Measurements from ENCODE around the gene ING5.

Gene ING5

DNA sequence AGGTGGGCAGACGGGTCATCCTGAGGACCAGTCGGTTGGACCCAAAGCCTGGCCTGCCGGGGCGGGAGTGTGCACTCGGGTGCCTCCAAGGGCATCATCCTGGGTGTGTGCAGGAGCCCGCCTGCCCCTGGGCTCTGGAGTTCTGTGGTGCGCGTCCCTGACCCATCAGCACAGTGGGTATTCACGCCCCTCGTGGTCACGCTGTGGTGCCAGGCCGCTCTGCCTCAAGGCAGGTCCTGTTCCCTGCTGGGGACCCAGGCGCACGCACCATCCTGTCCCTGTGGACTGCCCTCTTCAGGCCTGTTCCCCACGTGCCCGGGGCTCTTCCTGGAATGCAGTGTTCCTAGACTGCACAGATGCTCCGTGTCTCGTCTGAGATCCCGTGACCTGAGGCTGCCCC, 18.3 kb downstream of the ING5 start:
- no peak for DNase-seq

DNA sequence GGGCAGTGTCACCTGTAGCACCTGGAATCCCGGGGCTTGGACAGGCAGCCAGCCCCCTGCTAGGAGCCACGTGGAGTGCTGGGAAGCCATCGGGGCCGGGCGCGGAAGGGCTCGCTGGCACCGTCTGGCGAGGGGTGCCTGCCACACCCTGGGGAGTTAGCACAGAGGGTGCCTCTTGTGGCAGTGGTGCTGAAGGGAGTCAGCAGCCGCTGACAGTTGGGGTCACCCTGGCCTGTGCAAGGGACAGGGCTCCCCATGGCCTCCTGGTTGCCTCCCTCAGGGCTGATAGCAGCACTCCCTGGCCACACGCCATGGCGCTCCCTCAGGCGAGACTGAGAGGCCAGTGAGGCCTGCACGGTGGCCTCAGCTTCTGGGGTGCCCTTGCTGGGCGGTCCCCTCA, 18.7 kb downstream of the ING5 start:
- DNase-seq = no peak

DNA sequence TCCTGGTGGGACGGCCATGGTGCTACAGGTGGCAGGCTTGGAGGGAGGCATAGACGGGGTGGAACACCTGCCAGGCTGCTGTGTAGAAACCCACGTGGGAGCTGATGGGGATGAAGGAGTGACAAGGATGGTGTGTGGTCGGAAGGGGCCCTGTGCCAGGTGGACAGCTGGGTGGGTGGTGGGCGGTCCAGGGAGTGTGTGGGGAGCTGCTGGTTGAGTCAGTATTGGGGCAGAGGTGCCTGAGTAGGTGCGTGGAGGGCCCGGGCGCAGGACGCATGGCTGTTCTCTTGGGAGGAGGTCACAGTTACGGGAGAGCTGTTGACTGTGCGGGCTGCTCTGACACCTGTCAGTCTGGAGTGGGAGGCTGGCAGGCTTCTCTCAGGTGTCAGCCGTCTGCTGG, 20.0 kb downstream of the ING5 start:
- DNase-seq = no peak

DNA sequence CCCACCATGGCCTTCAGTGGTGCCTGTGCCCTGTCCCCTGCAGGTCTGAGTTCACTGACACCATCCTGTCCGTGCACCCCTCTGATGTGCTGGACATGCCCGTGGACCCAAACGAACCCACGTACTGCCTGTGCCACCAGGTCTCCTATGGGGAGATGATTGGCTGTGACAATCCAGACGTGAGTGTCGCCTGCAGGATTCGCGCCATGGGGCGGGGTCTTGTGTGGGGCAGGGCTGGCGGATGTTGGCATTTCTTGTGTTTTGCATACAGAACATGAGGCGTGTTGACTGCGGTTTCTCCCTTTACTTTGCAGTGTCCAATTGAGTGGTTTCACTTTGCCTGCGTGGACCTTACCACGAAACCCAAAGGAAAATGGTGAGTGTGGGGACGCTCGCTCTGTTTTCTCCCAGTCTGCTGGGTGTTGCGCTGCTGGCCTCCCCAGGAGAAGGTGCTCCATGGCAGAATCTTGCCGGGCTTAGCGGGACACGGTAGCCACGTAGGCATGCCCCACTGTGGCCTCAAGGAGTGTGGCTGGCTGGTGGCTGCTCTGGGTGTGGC, 21.1 kb downstream of the ING5 start:
- DNase-seq = no peak

DNA sequence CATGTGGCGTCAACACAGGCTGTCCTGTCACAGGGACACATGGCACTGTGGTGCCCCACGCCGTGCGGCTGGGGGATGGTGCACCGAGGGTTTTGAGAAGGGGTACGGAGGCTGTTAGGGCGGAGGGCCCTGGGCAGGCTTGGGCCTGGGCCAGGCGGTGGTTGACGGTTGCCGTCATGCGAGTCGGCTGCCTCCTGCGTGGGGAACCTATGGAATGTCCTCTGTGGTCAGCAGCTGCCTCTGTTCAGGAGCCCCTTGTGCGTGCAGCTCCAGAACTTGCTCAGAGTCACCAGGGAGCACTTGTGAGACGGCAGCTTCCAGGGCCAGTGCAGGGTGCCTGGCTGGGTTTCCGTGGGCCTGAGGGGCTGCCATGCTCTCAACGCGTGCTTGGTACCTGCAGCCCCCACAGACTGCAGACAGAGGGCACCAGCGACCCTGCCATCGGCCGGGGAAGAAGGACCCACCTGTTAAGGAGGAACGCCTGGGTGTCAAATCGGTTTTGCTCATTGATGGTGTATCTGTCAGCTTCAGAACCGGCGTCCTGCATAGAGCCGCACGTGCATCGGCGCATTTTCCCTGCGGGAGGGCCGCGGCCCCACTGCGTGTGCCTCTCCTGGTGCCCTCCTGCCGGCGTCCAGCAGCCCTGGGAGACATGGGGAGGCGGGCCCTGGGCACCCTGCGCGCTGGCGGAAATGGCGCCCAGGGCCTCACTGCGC, 22.6 kb downstream of the ING5 start:
- peak; percentile 40 for DNase-seq

DNA sequence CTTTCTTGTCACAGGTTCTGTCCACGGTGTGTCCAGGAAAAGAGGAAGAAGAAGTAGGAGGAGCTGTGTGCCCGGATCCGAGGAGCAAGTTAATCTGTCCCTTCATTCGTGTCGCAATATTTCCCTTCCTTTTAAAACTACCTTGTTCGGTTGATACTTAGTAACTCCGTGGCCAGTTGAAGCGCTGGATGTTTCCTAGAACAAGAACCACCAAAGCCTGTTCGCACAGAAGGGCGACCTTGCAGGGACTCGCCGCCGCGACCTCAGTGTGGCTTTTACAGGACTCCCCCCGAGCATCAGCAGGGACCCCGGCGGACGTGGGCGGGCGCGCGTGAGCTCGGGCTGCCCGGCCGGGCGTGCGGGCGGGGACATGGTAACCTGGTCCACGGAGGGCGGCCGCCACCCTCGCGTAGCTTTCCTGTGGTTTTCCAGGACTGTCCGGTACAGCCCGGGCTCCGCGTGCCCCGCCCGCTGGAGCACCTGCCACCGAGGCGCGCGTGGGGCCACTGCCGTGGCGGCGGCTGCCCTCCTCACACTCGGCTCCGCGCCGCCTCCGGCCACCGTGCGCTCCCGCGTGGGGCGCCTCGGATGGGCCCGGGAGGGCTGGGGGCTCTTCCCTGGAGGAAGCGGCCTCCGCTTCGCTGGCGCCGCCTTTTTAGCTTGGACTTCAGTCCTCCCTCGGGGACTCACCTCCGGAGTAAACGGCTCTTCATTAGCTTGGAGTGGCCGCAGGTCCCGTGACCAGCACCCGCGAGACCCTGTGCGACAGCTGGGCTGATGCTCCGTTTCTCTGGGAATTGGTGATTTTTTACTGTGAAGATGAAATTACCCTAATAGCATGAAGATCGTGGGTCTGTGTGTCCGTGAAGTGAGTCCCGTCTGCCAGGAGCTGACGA, 23.4 kb downstream of the ING5 start:
- no peak for DNase-seq

DNA sequence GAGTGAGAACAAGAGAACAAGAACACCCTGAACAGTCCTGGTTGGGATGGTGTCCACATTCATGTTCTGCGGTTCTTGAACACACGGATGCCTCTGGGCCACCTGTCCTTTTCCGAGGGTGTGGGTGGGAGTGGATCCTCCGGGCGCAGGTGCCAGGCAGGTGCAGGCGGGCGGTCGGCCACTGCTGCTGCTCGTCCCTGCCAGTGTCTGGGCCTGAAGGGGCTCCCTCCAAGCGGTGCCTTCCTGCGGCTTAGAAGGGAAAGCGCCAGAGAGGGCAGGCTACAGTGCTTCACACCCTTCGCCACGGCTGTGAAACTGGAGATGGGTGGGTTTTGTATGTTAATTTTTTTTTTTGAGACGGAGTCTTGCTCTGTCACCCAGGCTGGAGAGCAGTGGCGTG, 24.6 kb downstream of the ING5 start:
- DNase-seq = no peak

DNA sequence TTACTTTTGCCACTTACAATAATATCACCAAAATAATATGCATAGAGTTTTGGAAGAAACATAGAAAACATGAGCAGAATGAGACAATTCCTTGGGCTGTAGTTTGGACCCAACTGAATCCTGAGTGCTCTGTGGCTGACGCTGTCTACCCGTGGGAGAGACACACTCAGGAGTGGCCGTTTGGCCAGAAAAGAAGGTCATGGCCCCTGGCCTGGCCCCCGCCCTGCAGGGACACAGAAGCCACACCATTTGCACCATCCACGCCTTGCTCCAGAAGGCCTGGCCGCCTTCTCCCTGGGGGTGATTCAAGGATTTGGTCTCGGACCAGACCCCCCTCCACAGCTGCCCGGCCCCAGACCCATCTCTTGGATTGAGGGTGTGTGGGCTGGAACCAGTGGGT, 26.2 kb downstream of the ING5 start:
- DNase-seq = no peak

DNA sequence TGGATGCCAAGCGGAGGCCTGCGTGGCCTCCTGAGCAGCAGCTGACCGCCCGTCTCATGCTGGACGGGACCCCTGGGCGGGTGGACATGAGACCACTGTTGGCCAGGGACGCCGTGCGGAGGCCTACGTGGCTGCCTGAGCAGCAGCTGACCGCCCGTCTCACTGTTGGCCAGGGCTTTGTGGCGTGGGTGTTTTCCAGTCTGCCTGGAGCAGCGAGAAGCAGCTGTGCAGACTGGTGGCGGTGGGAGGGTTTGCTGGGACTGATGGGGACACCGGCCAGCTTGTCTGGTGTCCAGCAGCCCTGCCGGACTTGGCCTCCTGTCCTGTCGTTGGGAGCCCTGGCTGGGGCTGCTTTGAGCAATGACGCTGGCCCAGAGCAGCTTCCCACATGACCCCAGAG, 26.8 kb downstream of the ING5 start:
- DNase-seq = no peak

DNA sequence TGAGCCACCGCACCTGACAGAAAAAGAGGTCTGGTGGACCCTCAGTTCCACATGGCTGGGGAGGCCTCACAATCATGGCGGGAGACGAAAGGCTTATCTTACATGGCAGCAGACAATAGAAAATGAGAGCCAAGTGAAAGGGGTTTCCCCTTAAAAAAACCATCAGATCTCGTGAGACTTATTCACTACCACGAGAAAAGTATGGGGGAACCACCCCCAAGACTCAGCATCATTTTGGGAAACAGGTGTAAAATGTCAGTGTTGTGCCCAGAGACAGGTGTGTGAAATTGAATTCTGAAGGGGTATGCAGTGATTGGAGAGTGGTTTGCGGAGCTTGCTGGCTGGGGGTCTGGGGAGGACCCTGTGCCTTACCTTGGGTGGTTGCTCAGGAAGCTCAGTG, 28.0 kb downstream of the ING5 start:
- DNase-seq = no peak

DNA sequence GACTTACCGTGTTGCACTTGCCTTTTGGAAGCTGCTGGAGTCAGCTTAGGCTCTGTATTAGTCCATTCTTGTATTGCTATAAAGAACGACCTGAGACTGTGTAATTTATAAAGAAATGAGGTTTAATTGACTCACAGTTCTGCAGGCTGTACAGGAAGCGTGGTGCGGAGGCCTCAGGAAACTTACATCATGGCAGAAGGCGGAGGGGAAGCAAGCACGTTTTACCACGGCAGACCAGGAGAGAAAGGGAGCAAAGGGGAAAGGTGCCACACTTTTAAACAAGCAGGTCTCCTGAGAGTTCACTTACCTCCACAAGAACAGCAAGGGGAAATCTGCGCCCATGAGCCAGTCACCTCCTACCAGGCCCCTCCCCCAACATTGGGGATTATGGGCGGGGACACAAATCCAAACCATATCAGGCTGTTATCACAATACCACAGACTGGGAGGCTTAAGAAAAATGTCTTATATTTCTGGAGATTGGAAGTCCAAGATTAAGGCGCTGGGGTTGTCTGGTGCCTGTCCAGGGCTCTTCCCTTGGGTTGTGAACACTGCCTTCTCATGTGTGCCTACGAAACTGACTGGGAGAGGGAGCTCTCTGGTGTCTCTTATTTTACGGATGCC, 28.9 kb downstream of the ING5 start:
- DNase-seq = no peak

DNA sequence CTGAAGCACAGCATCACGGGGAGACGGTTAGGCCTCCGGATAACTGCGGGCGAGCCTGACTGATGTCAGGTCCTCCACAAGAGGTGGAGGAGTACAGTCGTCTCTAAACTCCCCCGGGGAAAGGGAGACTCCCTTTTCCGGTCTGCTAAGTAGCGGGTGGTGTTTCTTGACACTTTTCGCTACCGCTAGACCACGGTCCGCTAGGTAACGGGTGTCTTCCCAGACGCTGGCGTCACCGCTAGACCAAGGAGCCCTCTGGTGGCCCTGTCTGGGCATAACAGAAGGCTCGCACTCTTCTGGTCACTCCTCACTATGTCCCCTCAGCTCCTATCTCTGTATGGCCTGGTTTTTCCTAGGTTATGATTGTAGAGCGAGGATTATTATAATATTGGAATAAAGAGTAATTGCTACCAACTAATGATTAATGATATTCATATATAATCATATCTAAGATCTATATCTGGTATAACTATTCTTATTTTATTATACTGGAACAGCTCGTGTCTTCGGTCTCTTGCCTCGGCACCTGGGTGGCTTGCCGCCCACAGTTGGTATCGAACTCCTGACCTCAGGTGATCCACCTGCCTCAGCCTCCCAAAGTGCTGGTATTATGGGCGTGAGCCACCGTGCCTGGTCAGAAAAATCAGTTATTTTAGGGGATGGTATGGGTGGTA, 30.8 kb downstream of the ING5 start:
- peak; percentile 59 for DNase-seq

DNA sequence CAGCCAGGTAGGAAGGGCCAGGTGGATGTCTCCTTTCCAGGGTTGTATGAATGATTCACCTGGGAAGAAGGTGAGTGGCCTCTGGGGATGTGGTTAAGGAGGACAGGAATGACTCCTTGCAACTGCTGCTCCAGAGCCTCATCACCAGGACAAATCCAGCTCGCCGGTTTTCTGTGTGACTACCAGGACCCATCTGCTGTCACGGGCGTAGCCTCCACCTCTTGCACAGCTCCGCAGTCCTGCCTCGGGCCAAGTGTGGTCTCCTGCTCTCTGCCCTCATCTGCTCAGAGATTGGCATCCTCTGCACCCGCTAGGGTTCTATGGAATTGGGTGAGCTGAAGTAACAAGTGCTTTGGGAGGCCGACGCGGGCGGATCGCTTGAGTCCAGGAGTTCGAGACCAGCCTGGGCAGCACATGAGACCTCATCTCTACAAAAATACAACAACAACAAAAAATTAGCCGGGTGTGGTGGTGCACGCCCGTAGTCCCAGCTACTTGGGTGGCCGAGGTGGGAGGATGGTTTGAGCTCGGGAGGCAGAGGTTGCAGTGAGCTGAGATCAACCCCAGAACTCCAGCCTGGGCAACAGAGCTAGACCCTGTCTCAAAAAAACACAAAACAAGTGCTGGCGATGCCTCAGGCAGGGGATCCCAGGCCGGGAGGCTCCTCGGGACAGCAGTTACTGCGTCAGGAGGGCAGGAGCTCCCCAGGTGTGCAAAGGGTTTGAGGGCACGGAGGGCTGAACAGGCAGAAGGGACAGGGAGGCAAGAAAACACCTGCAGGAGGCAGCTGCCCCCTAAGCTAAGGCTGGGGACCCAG, 31.8 kb downstream of the ING5 start:
- DNase-seq = no peak

DNA sequence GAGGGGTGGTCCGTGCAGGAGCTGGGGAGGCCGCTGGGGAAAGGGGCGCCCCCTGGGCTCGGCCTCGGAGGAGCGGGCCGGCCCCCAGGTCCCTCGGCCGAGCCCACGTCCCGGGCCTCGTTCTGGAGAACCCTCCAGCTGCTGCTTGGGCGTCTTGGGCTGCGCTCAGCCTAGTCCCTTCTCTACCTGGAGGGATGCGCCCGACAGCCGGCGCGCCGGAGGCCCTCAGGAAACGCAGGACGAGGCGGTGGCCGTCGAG, 32.3 kb downstream of the ING5 start:
- DNase-seq = no peak

DNA sequence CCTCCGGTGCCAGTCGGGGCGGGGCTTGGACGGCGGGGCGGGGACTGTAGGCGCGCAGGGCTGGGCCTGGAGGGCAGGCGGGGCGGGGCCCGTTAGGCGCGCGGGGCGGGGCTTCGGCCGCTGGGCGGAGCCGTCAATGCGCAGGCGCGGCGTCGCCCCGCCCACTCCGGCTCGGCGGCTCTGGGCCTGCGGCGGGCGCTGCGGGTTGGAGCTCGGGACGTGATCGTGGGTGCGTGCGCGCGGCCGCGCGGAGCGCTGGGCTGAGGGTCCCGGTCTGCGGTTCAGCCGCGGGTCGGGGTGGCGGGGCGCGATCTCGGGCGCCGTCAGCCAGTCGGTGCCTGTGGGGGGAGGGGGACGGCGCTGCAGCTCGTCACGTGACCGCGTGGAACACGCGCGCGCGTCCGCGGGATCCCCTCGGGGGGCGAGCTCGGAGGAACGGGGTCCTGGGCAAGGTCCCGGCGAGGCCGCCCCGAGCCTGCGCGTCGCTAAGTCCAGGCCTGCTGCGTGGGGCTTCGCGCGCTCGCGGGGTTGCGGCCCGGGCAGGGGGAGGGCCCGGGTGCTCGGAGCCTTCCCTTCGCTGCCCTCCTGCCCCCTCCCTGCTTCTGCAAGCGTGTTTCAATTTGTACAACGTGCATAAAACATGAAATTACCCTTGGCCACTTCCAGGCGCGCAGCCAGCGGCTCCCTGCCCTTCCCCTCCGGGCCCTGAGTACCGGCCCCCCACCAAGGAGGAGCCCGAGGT, 32.8 kb downstream of the ING5 start, which contains the start of gene D2HGDH:
D2HGDH (plus strand) TSS at position 164 of the 742 bp plus-strand sequence. CDS start 595 bp downstream, outside the sequence.
- DNase-seq = peak; percentile 95

DNA sequence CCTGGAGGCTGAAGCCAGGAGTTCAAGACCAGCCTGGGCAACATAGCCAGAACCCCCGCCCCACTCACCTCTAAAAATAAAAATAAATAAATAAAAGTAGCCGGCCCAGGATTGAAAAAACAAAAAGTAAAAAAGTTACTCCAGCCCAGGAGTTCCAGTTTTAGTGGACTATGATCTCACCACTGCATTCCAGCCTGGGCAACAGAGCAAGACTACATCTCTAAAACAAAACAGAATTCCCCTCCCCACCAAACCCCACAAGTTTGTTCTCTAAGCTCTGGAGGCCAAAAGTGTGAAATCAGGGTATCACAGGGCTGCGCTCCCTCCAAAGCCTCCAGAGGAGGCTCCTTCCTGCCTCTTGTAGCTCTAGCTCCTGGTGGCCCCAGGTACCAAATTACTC, 34.3 kb downstream of the ING5 start:
- no peak for DNase-seq

DNA sequence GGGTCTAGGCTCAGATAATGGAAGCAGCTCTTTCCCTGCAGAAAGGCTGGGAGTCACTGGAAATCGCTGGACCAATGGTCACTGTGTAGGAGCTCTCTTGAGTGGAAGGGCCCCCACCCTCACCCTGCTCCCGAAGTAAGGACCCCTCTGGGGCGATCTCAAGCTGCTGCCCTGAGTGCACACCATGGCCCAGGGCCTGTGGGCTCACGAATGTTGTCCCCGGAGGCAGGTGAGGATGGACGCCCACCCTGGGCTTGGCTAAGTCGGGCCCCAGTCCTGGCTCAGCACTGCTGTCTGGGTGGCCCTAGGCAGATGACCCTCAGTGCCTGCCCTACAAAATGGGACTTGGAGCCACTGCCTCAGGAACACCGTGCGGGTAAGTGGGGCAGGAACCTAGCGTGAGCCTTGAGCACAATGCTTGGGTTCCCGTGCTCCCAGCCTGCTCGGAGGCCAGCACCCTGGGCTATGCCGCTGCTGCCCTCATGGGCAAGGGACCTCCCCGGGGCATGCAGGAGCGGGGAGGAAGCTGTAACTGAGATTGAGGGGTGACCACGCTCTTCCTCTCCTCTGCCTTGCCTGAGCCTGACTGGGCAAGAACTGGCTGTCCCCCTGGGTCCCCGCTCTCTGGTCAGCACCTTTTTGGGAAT, 36.3 kb downstream of the ING5 start:
- DNase-seq = no peak

DNA sequence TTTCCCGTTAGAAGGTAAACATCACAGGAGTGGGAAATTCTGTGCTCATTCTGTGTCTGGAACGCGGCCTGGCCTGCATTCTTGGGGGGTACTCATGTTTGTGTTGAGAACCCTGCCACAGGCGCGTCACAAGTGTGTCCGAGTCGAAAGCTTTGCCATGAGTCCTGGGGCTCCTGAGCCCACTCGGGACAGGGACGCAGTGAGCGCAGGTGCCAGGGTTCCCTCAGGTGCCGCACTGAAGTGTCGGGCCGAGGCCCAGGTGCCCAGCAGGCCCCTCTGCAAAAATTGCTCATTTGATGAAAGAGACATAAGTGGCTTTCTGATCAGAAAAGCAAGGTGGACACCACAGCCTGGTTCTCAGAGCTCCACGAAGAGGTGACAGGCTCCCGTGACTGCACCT, 37.3 kb downstream of the ING5 start:
- DNase-seq = no peak

DNA sequence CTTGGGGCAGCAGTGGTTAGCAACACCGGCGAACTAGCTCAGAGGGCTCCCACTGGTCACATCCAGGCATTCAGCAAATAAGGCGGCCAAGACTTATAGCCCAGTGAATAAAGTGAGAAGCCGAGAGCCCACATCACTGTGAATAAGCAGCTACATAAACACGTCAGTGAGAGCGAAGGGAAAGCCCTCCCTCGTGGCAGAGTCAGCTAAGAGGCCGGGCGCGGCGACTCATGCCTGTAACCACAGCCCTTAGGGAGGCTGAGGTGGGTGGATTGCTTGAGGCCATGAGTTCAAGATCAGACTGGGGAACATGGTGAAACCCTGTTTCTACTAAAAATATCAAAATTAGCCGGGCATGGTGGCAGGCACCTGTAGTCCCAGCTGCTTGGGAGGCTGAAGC, 37.8 kb downstream of the ING5 start:
- DNase-seq = peak; percentile 68

DNA sequence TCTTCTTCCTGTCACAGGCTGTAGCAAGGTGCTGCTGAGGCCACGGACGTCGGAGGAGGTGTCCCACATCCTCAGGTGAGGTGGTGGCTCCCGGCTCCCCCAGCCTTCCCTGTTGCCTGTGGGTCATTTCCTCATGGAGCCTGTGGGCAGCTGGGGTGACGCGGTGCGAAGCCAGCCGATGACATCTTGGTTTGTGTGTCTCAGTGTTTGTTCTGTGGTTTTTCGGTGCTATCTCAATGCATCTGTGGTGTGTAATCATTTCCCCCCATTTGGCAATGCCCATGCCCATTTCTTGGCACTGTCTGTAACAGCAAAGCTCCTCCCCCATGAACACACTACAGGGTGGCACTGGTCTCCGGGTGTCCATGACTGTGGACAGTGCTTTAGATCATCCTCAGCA, 39.2 kb downstream of the ING5 start:
- DNase-seq = no peak

DNA sequence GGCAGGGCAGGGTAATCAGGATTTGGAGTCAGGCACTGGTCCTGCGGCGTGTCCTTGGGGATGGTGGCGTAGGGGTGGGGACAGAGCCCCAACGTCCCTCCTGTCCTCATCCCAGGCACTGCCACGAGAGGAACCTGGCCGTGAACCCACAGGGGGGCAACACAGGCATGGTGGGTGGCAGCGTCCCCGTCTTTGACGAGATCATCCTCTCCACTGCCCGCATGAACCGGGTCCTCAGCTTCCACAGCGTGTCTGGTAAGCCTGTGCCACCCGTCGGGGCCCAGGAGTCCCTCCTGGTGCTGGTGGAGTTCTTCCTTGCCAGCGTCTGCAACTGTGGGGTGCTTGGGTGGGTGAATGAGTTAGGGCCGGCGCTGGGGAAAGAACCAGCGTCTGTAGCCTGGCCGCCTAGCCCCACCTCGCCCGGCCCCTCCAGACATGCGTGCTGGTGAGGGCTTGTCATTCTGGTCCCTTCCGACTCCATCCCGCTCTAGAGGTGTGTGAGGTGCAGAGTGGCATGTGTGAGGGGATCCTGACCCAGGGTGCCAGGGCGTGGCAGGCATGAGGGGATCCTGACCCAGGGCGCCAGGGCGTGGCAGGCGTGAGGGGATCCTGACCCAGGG, 40.6 kb downstream of the ING5 start:
- DNase-seq = no peak

All from stimulated activated CD4-positive, alpha-beta T cell treated with anti-CD3 and anti-CD28 coated beads, Interleukin-4, amount 100 ng/mL, for 1 hour (primary cell).